HCT116 (cell line): Measurements from ENCODE around the gene DVL1. TPM values are rescaled to one million over a fixed set of nuclear protein-coding genes. Genes with fewer than 3 reads are reported as not detected.

Experiments
- ATAC-seq: fragments of 200-7000 bp; cut with Tn5 transposase; 2 replicates; pipeline ENCODE4 v1.9.1; 2020; ENCODE audit warnings: mild to moderate bottlenecking, moderate library complexity
- BruUV-seq: library from RNA; stranded (reverse); fragments of 400-500 nt; replicated peaks from 2 replicates; lab custom pipeline; 2021; lab: Mats Ljungman, UMichigan
- CTCF ChIA-PET: fragments of 300-600 bp; sonication (Branson Sonifier 250); formaldehyde crosslinking; loops from one replicate; lab custom pipeline; 2021; ENCODE audit warnings: antibody characterized with exemption; lab: Charles Lee
- POLR2A ChIA-PET: fragments of 300-600, 350-600 bp; sonication (Branson Sonifier 250); formaldehyde crosslinking; loops from one replicate; lab custom pipeline; 2021; ENCODE audit warnings: antibody characterized with exemption; lab: Charles Lee
- RAD21 ChIA-PET, 2 experiments: fragments of 300-600 bp; sonication (Branson Sonifier 250); formaldehyde crosslinking; loops; one replicate each; lab custom pipeline; 2023; ENCODE audit warnings: low total read pairs in 2 of 2; ENCODE audit not compliant: uncharacterized antibody in 2 of 2, unreplicated experiment in 2 of 2, low non-redundant PET in 1 of 2; lab: Charles Lee
- DNase-seq: peaks from one replicate; pipeline ENCODE4 v3.0.0-alpha.2; 2010; ENCODE audit warnings: low read depth, low spot score
- H2AFZ ChIP-seq: fragments of 200-600 bp; shearing (Covaris generic), sonication (generic); 2 replicates; pipeline ENCODE4 v1.6.1; 2017; ENCODE audit warnings: low read depth, mixed run types, mixed read lengths, antibody characterized with exemption, low read length; ENCODE audit not compliant: poor library complexity, severe bottlenecking
- H3K27ac ChIP-seq: 2 replicates; pipeline ENCODE4 v1.5.1; 2012; ENCODE audit warnings: low read depth, low read length
- H3K27me3 ChIP-seq: fragments of 200-600 bp; sonication (generic); 2 replicates; pipeline ENCODE4 v1.6.1; 2016; ENCODE audit warnings: mixed run types, low read length, mixed read lengths; ENCODE audit not compliant: insufficient read depth
- H3K36me3 ChIP-seq, 2 experiments: fragments of 200-500 bp in 1 of 2; fragments of 200-600 bp in 1 of 2; sonication (Bioruptor generic) in 1 of 2; sonication (generic) in 1 of 2; 2 replicates each; pipeline versions ENCODE4 v1.5.1 to v1.6.1; 2014 to 2016; ENCODE audit warnings: low read length in 2 of 2, inconsistent platforms in 1 of 2, mixed read lengths in 1 of 2, mixed run types in 1 of 2; ENCODE audit not compliant: insufficient read depth in 2 of 2, control insufficient read depth in 1 of 2
- H3K4me1 ChIP-seq, 2 experiments: fragments of 200-600 bp in 1 of 2; sonication (generic) in 1 of 2; 2 replicates each; pipeline versions ENCODE4 v1.5.1 to v1.6.1; 2012 to 2017; ENCODE audit warnings: low read length in 2 of 2, inconsistent platforms in 1 of 2, mild to moderate bottlenecking in 1 of 2, mixed read lengths in 1 of 2, mixed run types in 1 of 2, moderate library complexity in 1 of 2; ENCODE audit not compliant: insufficient read depth in 2 of 2, control insufficient read depth in 1 of 2
- H3K4me2 ChIP-seq: fragments of 200-600 bp; sonication (generic); 2 replicates; pipeline ENCODE4 v1.6.1; 2017; ENCODE audit warnings: mixed run types, low read length, mixed read lengths
- H3K4me3 ChIP-seq, 2 experiments: fragments of 200-600 bp in 1 of 2; sonication (generic) in 1 of 2; replicated peaks in 1 of 2; 2 replicates each; pipeline ENCODE4 v1.5.1; 2011 to 2016; ENCODE audit warnings: low read length in 2 of 2, control low read depth in 1 of 2, low read depth in 1 of 2, mild to moderate bottlenecking in 1 of 2, mixed read lengths in 1 of 2, mixed run types in 1 of 2
- H3K79me2 ChIP-seq: fragments of 200-600 bp; sonication (generic); 2 replicates; pipeline ENCODE4 v1.6.1; 2017; ENCODE audit warnings: mild to moderate bottlenecking, mixed run types, low read length, moderate library complexity, mixed read lengths; ENCODE audit not compliant: insufficient read depth
- H3K9ac ChIP-seq: fragments of 200-600 bp; sonication (generic); 2 replicates; pipeline ENCODE4 v1.6.1; 2016; ENCODE audit warnings: low read length, mixed read lengths
- H3K9me2 ChIP-seq: fragments of 200-600 bp; sonication (generic), shearing (Covaris generic); 2 replicates; pipeline ENCODE4 v1.6.1; 2017; ENCODE audit warnings: mixed run types, mild to moderate bottlenecking, moderate library complexity; ENCODE audit not compliant: insufficient read depth
- H3K9me3 ChIP-seq, 2 experiments: fragments of 200-500 bp in 1 of 2; fragments of 200-600 bp in 1 of 2; sonication (Bioruptor generic) in 1 of 2; sonication (generic) in 1 of 2; 2 replicates each; pipeline ENCODE4 v1.6.1; 2014 to 2017; ENCODE audit warnings: low read length in 2 of 2, mixed read lengths in 2 of 2, inconsistent platforms in 1 of 2, low read depth in 1 of 2, mild to moderate bottlenecking in 1 of 2, mixed run types in 1 of 2, moderate library complexity in 1 of 2; ENCODE audit not compliant: control insufficient read depth in 1 of 2, insufficient read depth in 1 of 2
- H4K20me1 ChIP-seq: fragments of 200-600 bp; sonication (generic), shearing (Covaris generic); 2 replicates; pipeline ENCODE4 v1.6.1; 2017; ENCODE audit warnings: mixed run types, mild to moderate bottlenecking, moderate library complexity; ENCODE audit not compliant: insufficient read depth
- ATF3 ChIP-seq: IDR thresholded peaks from 2 replicates; pipeline ENCODE4 v1.6.1; 2012
- CBX3 ChIP-seq: IDR thresholded peaks from 2 replicates; pipeline ENCODE4 v1.6.1; 2012; ENCODE audit warnings: low read depth
- CEBPB ChIP-seq: IDR thresholded peaks from 2 replicates; pipeline ENCODE4 v1.6.1; 2012; ENCODE audit warnings: low read depth
- EGR1 ChIP-seq: IDR thresholded peaks from 2 replicates; pipeline ENCODE4 v1.6.1; 2012; ENCODE audit warnings: low read depth
- ELF1 ChIP-seq: IDR thresholded peaks from 2 replicates; pipeline ENCODE4 v1.6.1; 2012; ENCODE audit warnings: low read depth, borderline replicate concordance
- EZH2phosphoT487 ChIP-seq: fragments of 200-600 bp; IDR thresholded peaks from 2 replicates; pipeline ENCODE4 v1.6.1; 2018; ENCODE audit warnings: antibody characterized with exemption, borderline replicate concordance
- FOSL1 ChIP-seq: IDR thresholded peaks from 2 replicates; pipeline ENCODE4 v1.6.1; 2012; ENCODE audit warnings: low read depth
- MAX ChIP-seq: IDR thresholded peaks from 2 replicates; pipeline ENCODE4 v1.6.1; 2012
- POLR2A ChIP-seq: IDR thresholded peaks from 2 replicates; pipeline ENCODE4 v1.7.0; 2011; ENCODE audit warnings: borderline replicate concordance; ENCODE audit not compliant: insufficient read depth, insufficient read length; ENCODE audit errors: extremely low read depth
- POLR2AphosphoS5 ChIP-seq: IDR thresholded peaks from 2 replicates; pipeline ENCODE4 v1.6.1; 2011; ENCODE audit warnings: mild to moderate bottlenecking, low read depth, low read length, moderate library complexity
- RAD21 ChIP-seq: IDR thresholded peaks from 2 replicates; pipeline ENCODE4 v1.6.1; 2012; ENCODE audit warnings: low read depth, mild to moderate bottlenecking
- REST ChIP-seq: IDR thresholded peaks from 2 replicates; pipeline ENCODE4 v1.6.1; 2012; ENCODE audit warnings: low read depth
- SIN3A ChIP-seq: IDR thresholded peaks from 2 replicates; pipeline ENCODE4 v1.6.1; 2012; ENCODE audit warnings: low read depth
- SRF ChIP-seq: IDR thresholded peaks from 2 replicates; pipeline ENCODE4 v1.6.1; 2012; ENCODE audit warnings: low read depth
- TCF7L2 ChIP-seq: IDR thresholded peaks from 2 replicates; pipeline ENCODE4 v1.7.0; 2011; ENCODE audit warnings: borderline replicate concordance, inconsistent platforms; ENCODE audit not compliant: insufficient read depth, insufficient read length; ENCODE audit errors: extremely low read depth
- YY1 ChIP-seq: IDR thresholded peaks from 2 replicates; pipeline ENCODE4 v1.6.1; 2011; ENCODE audit warnings: low read length, low read depth, moderate library complexity, mild to moderate bottlenecking; ENCODE audit not compliant: insufficient replicate concordance; ENCODE audit errors: extremely low read depth
- ZFX ChIP-seq: fragments of 450-650 bp; IDR thresholded peaks from 2 replicates; pipeline ENCODE4 v1.6.1; 2017
- intact Hi-C: fragments of 100-400 bp; cut with micrococcal nuclease; formaldehyde crosslinking; loops from 2 replicates; pipeline ENCODE4 v1.10.0; 2022
- total RNA-seq: library from RNA; stranded (reverse); gene quantifications from one replicate; pipeline ENCODE4 v1.2.1, GENCODE V29; 2021; ENCODE audit not compliant: unreplicated experiment
- TF ChIP-seq, protein P1 (sequence below): IDR thresholded peaks from 2 replicates; pipeline ENCODE4 v1.6.1; 2011; ENCODE audit warnings: mild to moderate bottlenecking, low read length, moderate library complexity; ENCODE audit not compliant: insufficient replicate concordance; ENCODE audit errors: extremely low read depth
- TF ChIP-seq, protein P2 (sequence below), 3 experiments: fragments of 200-600 bp in 1 of 3; sonication (generic) in 1 of 3; IDR thresholded peaks in 2 of 3; conservative IDR thresholded peaks in 1 of 3; 2 replicates each; pipeline ENCODE4 v1.5.1; 2012 to 2017; ENCODE audit warnings: low read depth in 2 of 3, low read length in 2 of 3, antibody characterized with exemption in 1 of 3, borderline replicate concordance in 1 of 3, control low read depth in 1 of 3, mild to moderate bottlenecking in 1 of 3, mixed read lengths in 1 of 3, mixed run types in 1 of 3, moderate library complexity in 1 of 3; ENCODE audit not compliant: insufficient read depth in 1 of 3

The DVL1 gene
- total RNA-seq, 1 experiment from 2014 or later: 160 TPM

GRCh38 chr1:1287288-1288110, 61.7 kb downstream of the DVL1 start:
- POLR2A ChIA-PET: no interaction called here
- H3K36me3 ChIP-seq: no peaks in the 10 kb centered on the region
- H3K9me2 ChIP-seq: no peaks in the 10 kb centered on the region
- intact Hi-C loops: no loop called here
- no peaks in the 10 kb centered on the region for H4K20me1 ChIP-seq
- H3K27ac ChIP-seq: no peak overlapping the region; the same call in 1 of the 2 replicates
- BruUV-seq: no TSS peak
- DNase-seq (no peak), ATAC-seq (no peak)
- H3K4me2 ChIP-seq: no peak overlapping the region
- H3K9ac ChIP-seq: no peak overlapping the region
- RAD21 ChIA-PET: no interaction called here
- H3K27me3 ChIP-seq: no peaks in the 10 kb centered on the region
- no peaks in the 10 kb centered on the region for H3K9me3 ChIP-seq
- H3K79me2 ChIP-seq: no peaks in the 10 kb centered on the region
- no peak overlapping the region for H3K4me3 ChIP-seq
- CTCF ChIA-PET: no interaction called here
- H2AFZ ChIP-seq: no peak overlapping the region
- H3K4me1 ChIP-seq: peaks cover 14 to 36% of the 10 kb centered on the region in 2 experiments
- no peak for TF ChIP-seq CBX3
- TF ChIP-seq, protein P1, sequence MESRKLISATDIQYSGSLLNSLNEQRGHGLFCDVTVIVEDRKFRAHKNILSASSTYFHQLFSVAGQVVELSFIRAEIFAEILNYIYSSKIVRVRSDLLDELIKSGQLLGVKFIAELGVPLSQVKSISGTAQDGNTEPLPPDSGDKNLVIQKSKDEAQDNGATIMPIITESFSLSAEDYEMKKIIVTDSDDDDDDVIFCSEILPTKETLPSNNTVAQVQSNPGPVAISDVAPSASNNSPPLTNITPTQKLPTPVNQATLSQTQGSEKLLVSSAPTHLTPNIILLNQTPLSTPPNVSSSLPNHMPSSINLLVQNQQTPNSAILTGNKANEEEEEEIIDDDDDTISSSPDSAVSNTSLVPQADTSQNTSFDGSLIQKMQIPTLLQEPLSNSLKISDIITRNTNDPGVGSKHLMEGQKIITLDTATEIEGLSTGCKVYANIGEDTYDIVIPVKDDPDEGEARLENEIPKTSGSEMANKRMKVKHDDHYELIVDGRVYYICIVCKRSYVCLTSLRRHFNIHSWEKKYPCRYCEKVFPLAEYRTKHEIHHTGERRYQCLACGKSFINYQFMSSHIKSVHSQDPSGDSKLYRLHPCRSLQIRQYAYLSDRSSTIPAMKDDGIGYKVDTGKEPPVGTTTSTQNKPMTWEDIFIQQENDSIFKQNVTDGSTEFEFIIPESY: no peak
- no peak for TF ChIP-seq ZFX
- TF ChIP-seq ELF1: no peak
- TF ChIP-seq POLR2AphosphoS5: no peak
- no peak for TF ChIP-seq SRF
- no peak for TF ChIP-seq EGR1
- TF ChIP-seq POLR2A: no peak
- TF ChIP-seq ATF3: no peak
- TF ChIP-seq EZH2phosphoT487: no peak
- TF ChIP-seq TCF7L2: no peak
- TF ChIP-seq SIN3A: no peak
- TF ChIP-seq, protein P2, sequence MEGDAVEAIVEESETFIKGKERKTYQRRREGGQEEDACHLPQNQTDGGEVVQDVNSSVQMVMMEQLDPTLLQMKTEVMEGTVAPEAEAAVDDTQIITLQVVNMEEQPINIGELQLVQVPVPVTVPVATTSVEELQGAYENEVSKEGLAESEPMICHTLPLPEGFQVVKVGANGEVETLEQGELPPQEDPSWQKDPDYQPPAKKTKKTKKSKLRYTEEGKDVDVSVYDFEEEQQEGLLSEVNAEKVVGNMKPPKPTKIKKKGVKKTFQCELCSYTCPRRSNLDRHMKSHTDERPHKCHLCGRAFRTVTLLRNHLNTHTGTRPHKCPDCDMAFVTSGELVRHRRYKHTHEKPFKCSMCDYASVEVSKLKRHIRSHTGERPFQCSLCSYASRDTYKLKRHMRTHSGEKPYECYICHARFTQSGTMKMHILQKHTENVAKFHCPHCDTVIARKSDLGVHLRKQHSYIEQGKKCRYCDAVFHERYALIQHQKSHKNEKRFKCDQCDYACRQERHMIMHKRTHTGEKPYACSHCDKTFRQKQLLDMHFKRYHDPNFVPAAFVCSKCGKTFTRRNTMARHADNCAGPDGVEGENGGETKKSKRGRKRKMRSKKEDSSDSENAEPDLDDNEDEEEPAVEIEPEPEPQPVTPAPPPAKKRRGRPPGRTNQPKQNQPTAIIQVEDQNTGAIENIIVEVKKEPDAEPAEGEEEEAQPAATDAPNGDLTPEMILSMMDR (IDR thresholded peaks at IDR 0.05 in 2 of 3, conservative IDR thresholded peaks at IDR 0.05 in 1 of 3; ENCODE audit: borderline replicate concordance in 1 of 3, insufficient read depth in 1 of 3, low read depth in 2 of 3, low read length in 2 of 3): no peak
- TF ChIP-seq RAD21: no peak
- no peak for TF ChIP-seq YY1
- TF ChIP-seq CEBPB: no peak
- no peak for TF ChIP-seq FOSL1
- no peak for TF ChIP-seq MAX
- TF ChIP-seq REST: no peak
